Fibroblast of villous mesenchyme (primary cell): Measurements from ENCODE around the gene PRSS36. TPM values are rescaled to one million over a fixed set of nuclear protein-coding genes. Genes with fewer than 3 reads are reported as not detected.
"Not testable (repeated sequence)": the region's sequence is repeated elsewhere in the genome, so short reads cannot be mapped to it uniquely, and the experiment has no call there.

Source experiments
- DNase-seq: peaks from one replicate; pipeline ENCODE4 v3.0.0-alpha.2; 2010; ENCODE audit warnings: low read depth
- H3K4me3 ChIP-seq: 2 replicates; pipeline ENCODE4 v1.5.1; 2011; ENCODE audit warnings: low read depth, mild to moderate bottlenecking, low read length
- total RNA-seq: library from RNA; depleted of rRNA; stranded (reverse); fragments of >200 nt; gene quantifications from 2 replicates; pipeline ENCODE4 v1.2.3, GENCODE V29; 2012
- TF ChIP-seq, protein P1 (sequence below): IDR thresholded peaks from 2 replicates; pipeline ENCODE4 v1.5.1; 2012; ENCODE audit warnings: low read depth, mild to moderate bottlenecking, low read length; ENCODE audit not compliant: insufficient read depth

PRSS36 gene
- total RNA-seq, 1 donor = under 0.01 TPM

DNA sequence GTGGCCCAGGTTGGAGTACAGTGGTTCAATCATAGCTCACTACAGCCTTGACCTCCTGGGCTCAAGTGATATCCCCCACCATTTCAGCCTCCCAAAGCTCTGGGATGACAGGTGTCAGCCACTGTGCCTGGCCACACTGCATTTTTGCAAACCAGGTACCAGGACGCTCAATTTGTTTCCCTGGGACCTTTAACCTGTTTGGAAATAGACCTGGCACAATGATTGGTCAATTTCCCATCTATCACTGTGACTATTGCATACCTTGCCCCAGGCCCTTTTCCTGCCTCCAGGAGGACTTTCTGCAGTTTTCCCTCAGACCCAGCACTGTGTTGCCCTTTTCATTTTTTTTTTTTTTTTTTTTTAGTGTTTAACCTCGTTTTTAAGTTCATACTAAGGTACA lies 19.0 kb upstream of the PRSS36 start:
- no peak overlapping the region for H3K4me3 ChIP-seq
- TF ChIP-seq, protein P1, sequence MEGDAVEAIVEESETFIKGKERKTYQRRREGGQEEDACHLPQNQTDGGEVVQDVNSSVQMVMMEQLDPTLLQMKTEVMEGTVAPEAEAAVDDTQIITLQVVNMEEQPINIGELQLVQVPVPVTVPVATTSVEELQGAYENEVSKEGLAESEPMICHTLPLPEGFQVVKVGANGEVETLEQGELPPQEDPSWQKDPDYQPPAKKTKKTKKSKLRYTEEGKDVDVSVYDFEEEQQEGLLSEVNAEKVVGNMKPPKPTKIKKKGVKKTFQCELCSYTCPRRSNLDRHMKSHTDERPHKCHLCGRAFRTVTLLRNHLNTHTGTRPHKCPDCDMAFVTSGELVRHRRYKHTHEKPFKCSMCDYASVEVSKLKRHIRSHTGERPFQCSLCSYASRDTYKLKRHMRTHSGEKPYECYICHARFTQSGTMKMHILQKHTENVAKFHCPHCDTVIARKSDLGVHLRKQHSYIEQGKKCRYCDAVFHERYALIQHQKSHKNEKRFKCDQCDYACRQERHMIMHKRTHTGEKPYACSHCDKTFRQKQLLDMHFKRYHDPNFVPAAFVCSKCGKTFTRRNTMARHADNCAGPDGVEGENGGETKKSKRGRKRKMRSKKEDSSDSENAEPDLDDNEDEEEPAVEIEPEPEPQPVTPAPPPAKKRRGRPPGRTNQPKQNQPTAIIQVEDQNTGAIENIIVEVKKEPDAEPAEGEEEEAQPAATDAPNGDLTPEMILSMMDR = no peak
- DNase-seq = no peak

DNA sequence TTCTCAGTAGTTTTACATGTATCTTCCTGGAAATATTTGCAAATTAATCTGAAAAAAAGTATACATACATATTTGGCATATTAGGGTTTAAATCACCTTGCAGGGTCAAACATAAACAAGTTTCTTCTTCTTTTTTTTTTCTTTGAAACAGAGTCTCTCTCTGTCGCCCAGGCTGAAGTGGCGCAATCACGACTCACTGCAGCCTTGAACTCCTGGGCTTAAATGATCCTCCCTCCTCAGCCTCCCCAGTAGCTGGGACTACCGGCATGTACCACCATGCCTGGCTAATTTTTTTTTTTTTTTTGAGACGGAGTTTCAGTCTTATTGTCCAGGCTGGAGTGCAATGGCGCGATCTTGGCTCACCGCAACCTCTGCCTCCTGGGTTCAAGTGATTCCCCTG lies 17.4 kb upstream of the PRSS36 start:
- no peak overlapping the region for H3K4me3 ChIP-seq
- DNase-seq = no peak
- TF ChIP-seq, protein P1 = no peak

DNA sequence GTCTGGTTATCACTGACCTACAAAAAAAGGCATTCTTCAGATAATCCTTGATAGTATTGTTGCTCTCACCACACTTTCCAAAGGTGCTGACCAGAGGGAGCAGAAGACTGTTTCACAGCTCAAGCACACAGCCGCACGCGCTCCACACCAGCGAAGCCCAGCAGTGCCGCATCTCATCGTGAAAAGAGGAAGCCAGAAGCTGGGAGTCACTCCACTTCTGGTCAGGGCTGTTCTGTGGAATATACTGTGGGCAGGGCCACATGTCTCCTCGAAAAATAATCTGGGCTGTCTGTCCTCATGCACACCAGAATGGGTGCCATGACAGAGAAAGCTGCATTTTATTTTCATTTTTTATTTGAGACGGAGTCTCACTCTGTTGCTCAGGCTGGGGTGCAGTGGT lies 7.3 kb upstream of the PRSS36 start:
- DNase-seq = no peak
- TF ChIP-seq, protein P1 = no peak
- no peak overlapping the region for H3K4me3 ChIP-seq

DNA sequence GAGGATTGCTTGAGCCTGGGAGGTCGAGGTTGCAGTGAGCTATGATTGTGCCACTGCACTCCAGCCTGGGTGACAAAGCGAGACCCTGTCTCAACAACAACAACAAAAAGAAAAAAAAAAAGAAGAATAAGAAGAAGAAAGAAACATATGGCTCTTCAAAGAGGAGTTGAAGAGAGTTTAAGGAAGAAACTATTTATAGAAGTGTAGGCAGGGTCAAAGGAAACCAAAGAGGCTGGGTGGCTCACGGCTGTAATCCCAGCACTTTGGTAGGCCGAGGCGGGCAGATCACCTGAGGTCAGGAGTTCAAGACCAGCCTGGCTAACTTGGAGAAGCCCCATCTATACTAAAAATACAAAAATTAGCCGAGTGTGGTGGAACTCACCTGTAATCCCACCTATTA lies 1.1 kb upstream of the PRSS36 start:
- DNase-seq, H3K4me3 ChIP-seq: not testable (repeated sequence)

DNA sequence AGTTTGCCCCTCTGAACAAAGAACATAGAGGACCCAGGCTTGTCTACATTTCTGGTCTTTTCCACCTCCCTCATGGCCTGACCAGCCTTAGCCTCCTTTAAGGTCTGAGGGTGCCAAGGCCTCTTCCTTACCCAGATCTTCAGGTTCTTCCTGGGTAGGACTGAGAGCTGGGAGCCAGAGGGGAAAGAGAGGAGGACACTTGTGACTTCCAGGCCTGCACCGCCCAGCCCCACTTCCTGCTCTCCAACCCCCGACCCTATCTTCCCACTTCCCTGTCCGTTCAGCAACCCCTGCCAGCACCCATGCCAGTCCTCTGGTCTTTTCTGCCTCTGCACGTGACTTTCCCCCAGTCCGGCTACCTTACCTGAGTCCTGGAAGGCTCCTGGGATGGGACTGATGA lies 534 bp downstream of the PRSS36 start:
- TF ChIP-seq, protein P1 = no peak
- DNase-seq = no peak
- no peak overlapping the region for H3K4me3 ChIP-seq

DNA sequence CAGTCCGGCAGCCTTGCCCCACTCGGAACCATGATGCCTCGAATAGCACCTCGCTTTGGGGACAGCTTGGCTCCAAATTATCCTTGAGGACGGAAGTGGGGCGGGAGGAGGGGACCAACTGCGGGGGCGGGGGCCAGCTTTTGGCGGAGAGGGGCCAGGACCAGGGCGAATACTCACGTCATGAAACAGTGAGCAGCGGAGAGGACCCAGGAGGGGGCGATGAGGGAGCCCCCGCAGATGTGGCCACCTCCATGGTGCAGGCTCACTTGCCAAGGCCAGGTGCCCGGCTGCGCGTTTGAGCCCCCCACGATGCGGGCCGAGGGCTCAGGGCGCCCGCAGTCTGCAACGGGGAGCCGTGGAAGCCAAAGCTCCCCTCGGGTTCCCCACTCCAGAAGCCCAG lies 970 bp downstream of the PRSS36 start:
- no peak overlapping the region for H3K4me3 ChIP-seq
- TF ChIP-seq, protein P1 = no peak
- DNase-seq = no peak

DNA sequence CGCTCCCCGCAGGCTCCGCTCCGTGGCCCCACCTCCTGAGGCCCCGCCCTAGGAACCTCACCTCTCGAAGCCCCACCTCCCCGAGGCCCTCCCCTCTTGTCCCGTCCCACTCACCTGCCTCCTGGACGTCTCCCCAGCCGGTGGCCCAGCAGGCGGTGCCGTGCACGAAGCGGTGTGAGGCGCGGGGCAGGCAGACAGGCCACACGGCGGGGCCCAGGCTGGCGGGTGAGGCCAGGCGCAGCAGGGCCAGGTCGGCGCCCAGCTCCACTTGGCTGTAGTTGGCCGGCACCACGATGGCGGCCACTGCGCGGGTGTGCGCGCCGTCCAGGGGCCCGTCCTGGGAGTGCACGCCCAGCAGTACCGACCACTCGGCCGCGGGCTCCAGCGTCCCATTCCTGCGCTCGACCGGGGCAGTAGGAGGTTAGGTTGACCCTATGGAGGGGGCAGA lies 1.6 kb downstream of the PRSS36 start:
- TF ChIP-seq, protein P1 = no peak
- no peak overlapping the region for H3K4me3 ChIP-seq
- DNase-seq = no peak
